Measurements from ENCODE around the gene FYCO1. TPM values are rescaled to one million over a fixed set of nuclear protein-coding genes. Genes with fewer than 3 reads are reported as not detected.
A peak's percentile ranks its signal among the peaks of the same experiment; 100 is the strongest.
"Not testable (repeated sequence)": the region's sequence is repeated elsewhere in the genome, so short reads cannot be mapped to it uniquely, and the experiment has no call there.

FYCO1 gene
- total RNA-seq (2014; rRNA removed; shearing (Covaris generic)): 6.5 and 7.2 TPM in 2 replicates

DNA sequence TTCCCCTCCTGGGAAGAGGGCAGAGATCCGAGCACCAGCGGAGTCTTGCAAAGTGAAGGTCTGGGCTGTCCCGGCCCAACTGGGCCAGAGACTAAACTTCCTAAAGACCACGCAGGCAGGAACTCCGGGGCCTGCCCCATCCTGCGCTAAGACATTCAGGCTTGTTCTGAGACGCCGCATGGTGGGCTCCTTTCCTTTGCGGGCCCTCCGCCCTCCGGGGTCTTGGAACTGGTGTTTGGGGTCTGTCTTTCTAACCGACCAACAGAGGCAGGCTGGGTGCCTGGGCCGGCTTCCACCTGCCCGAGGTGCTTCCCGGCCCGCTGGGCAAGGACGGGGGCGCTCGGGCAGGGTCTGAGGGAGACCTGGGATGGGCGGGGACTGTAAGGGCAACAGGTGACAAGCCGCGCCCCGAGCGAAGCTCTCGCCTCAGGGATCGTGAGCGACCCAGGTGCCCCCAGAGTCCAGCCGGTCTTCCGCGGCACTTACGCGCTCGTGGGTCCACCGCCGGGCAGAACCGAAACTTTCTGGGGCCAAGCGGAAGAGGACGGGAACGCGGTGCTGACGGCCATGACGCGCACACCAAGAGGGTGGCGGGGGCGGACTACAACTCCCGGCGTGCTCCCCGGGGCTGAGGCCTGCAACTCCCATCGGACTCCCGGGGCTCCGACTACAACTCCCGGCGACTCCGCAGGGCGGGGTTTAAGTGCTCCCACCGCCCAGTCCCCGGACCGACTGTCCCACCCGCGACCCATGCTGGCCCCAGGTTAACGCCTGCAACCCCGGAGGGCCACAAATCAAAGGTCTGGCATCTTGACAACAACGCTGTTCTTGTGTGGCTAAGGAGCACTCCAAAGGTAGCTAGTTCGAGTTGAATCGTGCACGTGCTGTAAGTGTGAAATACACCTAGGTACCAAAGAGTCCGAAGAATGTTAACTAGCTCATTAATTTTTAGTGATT is at the start of gene FYCO1:
Gene FYCO1, minus strand, starts transcription at position 589 of the 957 bp plus-strand sequence. CDS start 10,914 bp downstream, outside the sequence.
- peak within 1 kb of the TSS; percentile 16 for H3K27ac ChIP-seq
- peak; percentile 84 to 89 for DNase-seq
- no peaks in the 10 kb centered on the region for H3K4me1 ChIP-seq
- peak within 1 kb of the TSS; percentile 88 for H3K4me3 ChIP-seq
- H3K27me3 ChIP-seq: no peaks in the 10 kb centered on the region; the same call in 1 of the 2 replicates
- H3K36me3 ChIP-seq: no peaks in the 10 kb centered on the region
- no peaks in the 10 kb centered on the region for H3K9me3 ChIP-seq (replicated peaks)

DNA sequence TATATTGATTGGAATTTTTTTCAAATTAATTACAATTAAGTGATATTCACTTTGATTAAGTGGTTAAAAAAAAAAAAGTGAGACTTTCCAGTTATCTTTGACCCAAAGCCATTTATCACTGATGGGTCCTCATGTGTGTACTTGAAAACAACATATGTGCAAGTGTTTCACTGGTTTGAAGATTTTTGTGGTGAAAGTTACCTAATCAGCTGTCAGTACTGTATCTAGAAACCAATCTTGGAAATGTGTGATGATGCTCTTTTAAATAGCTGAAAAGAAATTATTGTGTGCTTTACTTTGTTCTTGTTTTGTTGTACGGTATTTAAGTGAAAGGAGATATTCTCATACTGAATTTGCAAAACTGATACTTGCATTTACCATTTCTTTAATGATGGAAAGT is 43.3 kb upstream of the FYCO1 start:
- H3K27me3 ChIP-seq: no peaks in the 10 kb centered on the region
- no peak overlapping the region for H3K4me3 ChIP-seq
- H3K36me3 ChIP-seq: no peaks in the 10 kb centered on the region
- no peak for DNase-seq
- H3K27ac ChIP-seq: no peak overlapping the region
- no peaks in the 10 kb centered on the region for H3K9me3 ChIP-seq (replicated peaks)
- no peaks in the 10 kb centered on the region for H3K4me1 ChIP-seq

DNA sequence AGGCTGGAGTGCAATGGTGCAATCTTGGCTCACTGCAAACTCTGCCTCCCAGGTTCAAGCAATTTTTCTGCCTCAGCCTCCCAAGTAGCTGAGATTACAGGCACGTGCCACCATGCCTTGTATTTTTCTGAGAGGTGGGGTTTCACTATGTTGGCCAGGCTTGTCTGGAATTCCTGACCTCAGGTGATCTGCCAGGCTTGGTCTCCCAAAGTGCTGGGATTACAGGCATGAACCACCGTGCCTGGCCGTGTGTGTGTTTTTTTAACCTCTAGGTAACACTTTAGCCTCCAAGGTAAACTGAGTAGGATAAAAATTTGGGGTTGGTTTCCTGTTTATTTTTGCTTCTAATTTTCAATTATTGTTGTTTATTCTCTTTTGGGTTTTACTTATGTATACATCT is 42.4 kb upstream of the FYCO1 start:
- not testable (repeated sequence) for H3K4me1 ChIP-seq; H3K9me3 ChIP-seq (replicated peaks); H3K27ac ChIP-seq; H3K36me3 ChIP-seq; H3K4me3 ChIP-seq; DNase-seq; H3K27me3 ChIP-seq

DNA sequence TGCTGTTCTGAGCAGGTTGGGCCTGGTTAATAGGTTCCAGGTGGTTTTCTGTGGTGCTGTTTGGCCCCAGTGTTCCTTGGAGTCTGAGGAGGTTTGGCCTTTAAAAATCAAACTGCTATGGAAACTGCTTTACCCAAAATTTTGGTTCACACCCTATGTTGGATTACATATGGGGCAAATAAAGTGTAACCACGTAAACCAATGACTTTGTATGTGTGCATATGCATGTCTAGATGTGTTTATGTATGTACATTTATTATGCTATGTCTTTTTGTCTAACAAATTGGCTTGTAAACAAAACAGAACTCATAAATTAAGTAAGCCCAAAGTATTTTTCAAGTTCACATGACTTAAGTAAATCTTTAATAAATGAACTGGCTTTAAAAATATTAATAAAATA is 40.6 kb upstream of the FYCO1 start:
- no peaks in the 10 kb centered on the region for H3K36me3 ChIP-seq
- DNase-seq: no peak
- no peak overlapping the region for H3K27ac ChIP-seq
- no peak overlapping the region for H3K4me3 ChIP-seq
- H3K9me3 ChIP-seq (replicated peaks): no peaks in the 10 kb centered on the region
- H3K4me1 ChIP-seq: no peaks in the 10 kb centered on the region
- no peaks in the 10 kb centered on the region for H3K27me3 ChIP-seq

DNA sequence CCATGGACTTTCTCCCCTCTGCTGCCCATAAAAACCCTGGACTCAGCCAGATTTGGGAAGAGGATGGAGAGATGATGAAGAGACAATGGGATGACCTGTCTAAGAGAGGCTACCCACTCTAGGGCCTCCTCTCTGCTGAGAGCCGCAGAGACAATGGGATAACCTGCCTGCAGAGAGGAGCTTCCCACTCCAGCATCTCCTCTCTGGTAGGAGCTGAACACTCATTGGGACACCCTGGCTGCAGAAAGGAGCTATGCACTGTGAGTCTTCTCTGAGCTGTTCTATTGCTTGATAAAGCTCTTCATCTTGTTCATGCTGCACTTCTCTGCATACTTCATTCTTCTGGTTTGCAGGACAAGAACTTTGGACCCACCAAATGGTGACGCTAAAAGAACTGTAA is 36.1 kb upstream of the FYCO1 start:
- no peak overlapping the region for H3K4me3 ChIP-seq
- no peak for DNase-seq
- no peaks in the 10 kb centered on the region for H3K4me1 ChIP-seq
- no peaks in the 10 kb centered on the region for H3K9me3 ChIP-seq (replicated peaks)
- H3K36me3 ChIP-seq: no peaks in the 10 kb centered on the region
- H3K27me3 ChIP-seq: no peaks in the 10 kb centered on the region
- no peak overlapping the region for H3K27ac ChIP-seq

DNA sequence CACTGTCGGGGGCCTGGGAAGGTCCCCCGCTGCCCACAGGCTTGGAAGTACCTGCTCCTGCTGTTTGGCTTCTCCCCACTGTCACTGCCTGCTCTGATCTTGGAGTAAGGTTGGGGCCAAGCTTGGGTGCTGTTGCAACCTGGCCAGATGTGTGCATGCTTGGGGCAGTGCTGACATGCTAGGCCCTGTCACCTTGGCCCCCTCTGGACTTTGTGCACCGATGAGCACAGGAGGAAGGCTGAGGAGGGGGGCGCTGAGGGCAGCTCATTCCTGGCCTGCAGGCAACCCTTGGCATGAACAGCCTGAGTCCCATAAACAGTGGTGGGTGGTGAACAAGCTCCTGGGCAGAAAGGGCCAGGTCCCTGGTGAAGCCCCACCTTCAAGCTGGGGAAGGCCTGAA is 35.6 kb upstream of the FYCO1 start:
- no peak for DNase-seq
- no peaks in the 10 kb centered on the region for H3K36me3 ChIP-seq

DNA sequence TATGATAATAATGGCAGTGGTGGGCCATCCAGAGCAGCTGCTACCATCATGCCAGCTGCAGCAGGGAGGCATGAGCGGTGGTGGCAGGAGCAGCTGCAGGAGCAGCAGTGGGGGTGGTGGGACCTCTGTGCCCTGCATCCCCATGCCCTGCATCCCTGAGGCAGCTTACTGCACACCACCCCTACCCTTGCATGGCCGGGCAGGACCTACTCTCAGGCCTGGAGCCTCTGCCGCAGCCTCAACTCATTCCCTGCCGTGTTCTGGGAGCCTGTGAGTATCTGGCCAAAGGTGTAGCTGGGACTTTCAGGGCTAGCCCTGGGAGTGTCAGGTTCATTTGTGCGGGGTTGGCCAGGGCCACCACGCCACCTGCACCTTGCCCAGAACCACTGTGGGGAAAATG is 35.0 kb upstream of the FYCO1 start:
- no peak overlapping the region for H3K27ac ChIP-seq
- no peaks in the 10 kb centered on the region for H3K27me3 ChIP-seq
- no peaks in the 10 kb centered on the region for H3K4me1 ChIP-seq
- DNase-seq: no peak
- H3K9me3 ChIP-seq (replicated peaks): no peaks in the 10 kb centered on the region
- H3K4me3 ChIP-seq: no peak overlapping the region
- H3K36me3 ChIP-seq: no peaks in the 10 kb centered on the region

More for the DNA sequence above, 35.6 kb upstream of the FYCO1 start:
- H3K4me1 ChIP-seq: no peaks in the 10 kb centered on the region
- no peaks in the 10 kb centered on the region for H3K27me3 ChIP-seq
- H3K27ac ChIP-seq: no peak overlapping the region
- H3K9me3 ChIP-seq (replicated peaks): no peaks in the 10 kb centered on the region
- no peak overlapping the region for H3K4me3 ChIP-seq

DNA sequence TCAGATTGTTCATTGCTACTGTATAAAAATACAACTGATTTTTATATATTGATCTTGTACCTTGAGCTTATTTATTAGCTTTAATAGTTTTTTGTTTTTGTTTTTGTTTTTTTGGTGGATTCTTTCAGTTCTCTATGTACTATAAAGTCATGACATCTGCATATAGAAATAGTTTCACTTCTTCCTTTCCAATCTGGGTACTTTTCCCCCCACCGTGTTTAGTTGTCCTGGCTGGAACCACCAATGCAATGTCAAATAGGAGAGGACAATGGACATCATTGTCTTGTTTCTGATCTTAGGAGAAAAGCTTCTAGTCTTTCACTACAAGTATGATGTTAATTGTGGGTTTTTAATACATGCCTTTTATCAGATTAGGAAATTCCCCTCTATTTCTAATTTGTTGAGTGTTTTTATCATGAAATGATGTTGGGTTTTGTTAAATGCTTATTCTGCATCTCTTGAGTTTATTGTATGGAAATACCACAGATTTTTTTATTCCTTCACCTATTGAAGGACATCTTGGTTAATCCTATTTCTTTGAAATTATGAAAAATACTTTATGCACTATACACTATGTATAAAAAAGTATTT is 34.4 kb upstream of the FYCO1 start:
- H3K36me3 ChIP-seq: no peaks in the 10 kb centered on the region
- no peak for DNase-seq
- H3K9me3 ChIP-seq (replicated peaks): no peaks in the 10 kb centered on the region
- no peak overlapping the region for H3K27ac ChIP-seq
- no peak overlapping the region for H3K4me3 ChIP-seq
- no peaks in the 10 kb centered on the region for H3K27me3 ChIP-seq
- no peaks in the 10 kb centered on the region for H3K4me1 ChIP-seq

DNA sequence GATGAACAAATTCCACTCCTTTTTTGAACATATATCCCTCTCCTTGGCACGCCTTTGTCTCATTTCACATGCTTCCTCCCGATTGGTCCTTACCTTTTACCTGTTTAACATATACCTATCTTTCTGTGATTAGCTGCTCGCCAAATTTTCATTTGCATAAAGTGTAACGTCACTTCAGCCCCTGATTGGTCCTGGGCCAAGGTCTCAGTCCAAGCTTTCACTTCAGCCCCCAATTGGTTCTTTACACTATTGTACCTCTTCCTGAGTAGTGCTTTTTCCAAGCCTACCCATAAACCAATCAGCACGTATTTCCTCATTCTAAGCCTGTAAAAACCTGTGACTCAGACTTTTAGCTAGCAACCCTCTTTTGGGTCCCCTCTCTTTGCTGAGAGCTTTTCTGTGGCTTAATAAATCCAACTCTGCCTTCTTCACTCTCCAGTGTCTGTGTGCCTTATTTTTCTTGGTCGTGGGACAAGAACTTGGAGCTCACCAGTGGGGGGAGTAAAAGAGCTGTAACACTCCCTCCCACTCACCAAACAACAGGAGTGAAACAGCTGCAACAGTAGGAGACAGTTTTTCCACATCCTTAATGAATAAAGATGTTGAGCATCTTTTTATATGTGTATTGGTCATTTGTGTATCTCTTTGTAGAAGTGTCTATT is 32.2 kb upstream of the FYCO1 start:
- H3K4me1 ChIP-seq: no peaks in the 10 kb centered on the region
- H3K9me3 ChIP-seq (replicated peaks): no peaks in the 10 kb centered on the region
- H3K4me3 ChIP-seq: no peak overlapping the region
- no peaks in the 10 kb centered on the region for H3K36me3 ChIP-seq
- peak in 1 of 2 experiments; percentile 4 for DNase-seq
- H3K27ac ChIP-seq: no peak overlapping the region
- H3K27me3 ChIP-seq: no peaks in the 10 kb centered on the region

DNA sequence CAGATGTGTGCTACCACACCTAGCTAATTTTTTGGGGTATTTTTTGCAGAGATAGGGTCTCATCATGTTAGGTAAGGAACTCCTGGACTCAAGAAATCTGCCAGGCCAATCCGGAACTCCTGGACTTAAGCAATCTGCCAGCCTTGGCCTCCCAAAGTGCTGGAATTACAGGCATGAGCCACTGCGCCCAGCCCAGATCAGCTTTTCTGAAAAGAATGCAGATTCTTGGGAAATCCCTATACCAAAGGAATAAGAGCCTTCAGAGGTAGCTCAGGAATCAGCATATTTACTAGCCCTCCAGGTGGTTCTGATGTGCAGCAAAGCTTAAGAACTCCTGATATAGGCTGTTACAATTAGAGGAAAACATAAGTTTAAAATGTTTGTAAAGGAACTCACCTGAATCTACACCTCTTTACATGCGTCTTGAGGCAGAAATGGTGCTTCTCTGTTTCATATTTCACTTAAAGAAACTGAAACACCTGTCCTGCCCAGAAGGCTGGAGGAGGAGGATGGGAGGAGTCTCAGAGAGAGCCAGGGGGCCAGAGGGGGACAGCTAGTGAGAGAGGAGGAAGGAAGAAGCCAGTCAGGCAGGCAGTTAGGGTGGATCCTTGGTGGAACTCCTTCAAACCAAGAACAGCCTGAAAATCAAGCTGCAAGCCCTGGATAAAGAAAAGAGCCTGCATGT is 31.5 kb upstream of the FYCO1 start, which contains the start of gene XCR1:
Gene XCR1, minus strand, starts transcription at position 463 of the 685 bp plus-strand sequence. CDS start 5,536 bp downstream, outside the sequence.
- no peaks in the 10 kb centered on the region for H3K36me3 ChIP-seq
- H3K27me3 ChIP-seq: no peaks in the 10 kb centered on the region
- DNase-seq: no peak
- H3K4me1 ChIP-seq: no peaks in the 10 kb centered on the region
- no peak within 1 kb of the TSS for H3K4me3 ChIP-seq
- no peaks in the 10 kb centered on the region for H3K9me3 ChIP-seq (replicated peaks)
- H3K27ac ChIP-seq: no peak within 1 kb of the TSS

DNA sequence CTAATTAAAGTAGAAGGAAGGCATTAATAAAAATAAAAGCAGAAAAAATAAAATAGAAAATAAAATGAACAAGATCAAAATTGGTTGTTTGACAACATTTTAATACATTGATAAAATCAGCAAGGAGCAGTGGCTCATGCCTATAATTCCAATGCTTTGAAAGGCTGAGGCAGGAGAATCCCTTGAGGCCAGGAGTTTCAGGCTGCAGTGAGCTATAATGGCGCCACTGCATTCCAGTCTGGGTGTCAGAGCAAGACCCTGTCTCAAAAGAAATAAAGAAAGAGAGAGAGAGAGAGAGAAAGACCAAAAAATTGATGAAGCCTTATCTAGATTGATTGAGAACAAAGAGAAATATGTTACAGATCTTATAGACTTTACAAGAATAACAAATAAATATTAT is 29.5 kb upstream of the FYCO1 start:
- Histone ChIP-seq H3K27me3 (no peaks in the 10 kb centered on the region), H3K27ac (no peak overlapping the region), H3K4me3 (no peak overlapping the region), H3K4me1 (no peaks in the 10 kb centered on the region), H3K36me3 (no peaks in the 10 kb centered on the region), H3K9me3 (replicated peaks) (no peaks in the 10 kb centered on the region)
- DNase-seq: no peak

DNA sequence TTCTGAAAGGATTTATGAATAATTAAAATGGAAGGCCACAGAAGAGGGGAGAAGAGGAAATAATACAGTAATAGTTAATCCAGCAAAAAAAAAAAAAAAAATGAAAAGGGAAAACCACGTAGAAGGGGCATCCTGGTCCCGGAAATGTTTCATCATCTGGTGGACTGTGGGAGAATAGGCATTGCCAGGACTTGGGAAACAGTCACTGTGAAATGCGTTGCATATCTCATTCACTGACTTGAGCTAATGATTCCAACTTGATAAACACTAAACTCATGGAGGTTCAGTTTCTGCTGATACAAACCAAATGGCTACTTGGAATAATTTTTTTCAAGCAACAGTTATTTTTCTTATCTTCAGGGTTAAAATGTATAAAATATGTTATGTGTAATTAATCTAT is 28.5 kb upstream of the FYCO1 start:
- Histone ChIP-seq H3K36me3 (no peaks in the 10 kb centered on the region), H3K4me3 (no peak overlapping the region), H3K4me1 (no peaks in the 10 kb centered on the region), H3K27ac (no peak overlapping the region), H3K9me3 (replicated peaks) (no peaks in the 10 kb centered on the region), H3K27me3 (no peaks in the 10 kb centered on the region)
- no peak for DNase-seq

DNA sequence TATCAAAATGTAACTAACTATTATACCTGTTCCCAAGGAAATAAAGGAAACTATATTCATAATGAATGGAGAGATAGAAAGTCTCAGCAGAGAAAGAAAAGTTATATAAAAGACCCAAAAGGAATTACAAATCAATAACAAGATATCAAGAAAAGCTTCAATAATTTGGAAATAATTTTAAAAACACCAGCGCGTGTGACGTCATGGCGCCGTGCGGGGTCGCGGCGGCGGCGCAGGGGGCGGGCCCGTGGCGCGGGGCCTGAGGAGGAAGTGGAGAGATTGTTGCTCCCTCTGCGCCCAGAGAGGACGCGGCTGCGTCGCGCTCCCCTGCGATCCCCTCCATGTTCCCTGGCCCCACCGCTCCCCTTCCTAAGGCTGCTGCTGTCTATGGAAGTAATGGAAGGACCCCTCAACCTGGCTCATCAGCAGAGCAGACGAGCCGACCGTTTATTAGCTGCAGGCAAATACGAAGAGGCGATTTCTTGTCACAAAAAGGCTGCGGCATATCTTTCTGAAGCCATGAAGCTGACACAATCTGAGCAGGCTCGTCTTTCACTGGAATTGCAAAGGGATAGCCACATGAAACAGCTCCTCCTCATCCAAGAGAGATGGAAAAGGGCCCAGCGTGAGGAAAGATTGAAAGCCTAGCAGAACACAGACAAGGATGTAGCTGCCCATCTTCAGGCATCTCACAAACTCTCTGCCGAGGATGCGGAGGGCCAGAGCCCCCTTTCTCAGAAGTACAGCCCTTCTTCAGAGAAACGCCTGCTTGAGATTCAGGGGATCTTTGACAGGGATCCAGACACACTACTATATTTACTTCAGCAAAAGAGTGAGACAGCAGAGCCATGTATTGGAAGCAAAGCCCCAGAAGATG is 27.5 kb upstream of the FYCO1 start:
- Histone ChIP-seq H3K27me3 (no peaks in the 10 kb centered on the region), H3K27ac (no peak overlapping the region), H3K4me1 (no peaks in the 10 kb centered on the region), H3K4me3 (no peak overlapping the region), H3K9me3 (replicated peaks) (no peaks in the 10 kb centered on the region), H3K36me3 (no peaks in the 10 kb centered on the region)
- no peak for DNase-seq

DNA sequence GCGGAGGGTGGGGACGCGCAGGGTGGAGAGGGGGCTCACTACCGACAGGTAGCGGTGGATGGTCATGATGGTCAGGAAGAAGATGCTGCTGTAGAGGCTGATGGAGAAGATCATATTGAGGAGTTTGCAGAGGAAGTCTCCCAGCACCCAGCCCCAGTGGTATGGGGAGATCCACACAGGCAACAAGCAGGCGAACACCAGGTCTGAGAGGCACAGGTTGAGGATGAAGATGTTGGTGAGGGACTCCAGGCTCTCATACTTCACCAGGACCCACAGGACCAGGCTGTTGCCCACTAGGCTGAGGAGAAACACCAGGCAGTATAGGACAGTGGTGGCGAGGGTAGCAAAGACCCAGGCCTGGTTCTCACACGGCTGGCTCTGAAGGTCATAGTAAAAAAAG is 25.9 kb upstream of the FYCO1 start:
- H3K36me3 ChIP-seq: no peaks in the 10 kb centered on the region
- no peaks in the 10 kb centered on the region for H3K4me1 ChIP-seq
- H3K27me3 ChIP-seq: no peaks in the 10 kb centered on the region
- H3K4me3 ChIP-seq: no peak overlapping the region
- no peaks in the 10 kb centered on the region for H3K9me3 ChIP-seq (replicated peaks)
- DNase-seq: no peak
- no peak overlapping the region for H3K27ac ChIP-seq
